ENCODE measurements around the gene PACSIN2. TPM values are rescaled to one million over a fixed set of nuclear protein-coding genes. Genes with fewer than 3 reads are reported as not detected.
A peak's percentile ranks its signal among the peaks of the same experiment; 100 is the strongest.
"Not testable (repeated sequence)": the region's sequence is repeated elsewhere in the genome, so short reads cannot be mapped to it uniquely, and the experiment has no call there.

PACSIN2 gene
- total and polyA plus RNA-seq, 7 donors = 44.2 to 126 (median 52.3) TPM

DNA sequence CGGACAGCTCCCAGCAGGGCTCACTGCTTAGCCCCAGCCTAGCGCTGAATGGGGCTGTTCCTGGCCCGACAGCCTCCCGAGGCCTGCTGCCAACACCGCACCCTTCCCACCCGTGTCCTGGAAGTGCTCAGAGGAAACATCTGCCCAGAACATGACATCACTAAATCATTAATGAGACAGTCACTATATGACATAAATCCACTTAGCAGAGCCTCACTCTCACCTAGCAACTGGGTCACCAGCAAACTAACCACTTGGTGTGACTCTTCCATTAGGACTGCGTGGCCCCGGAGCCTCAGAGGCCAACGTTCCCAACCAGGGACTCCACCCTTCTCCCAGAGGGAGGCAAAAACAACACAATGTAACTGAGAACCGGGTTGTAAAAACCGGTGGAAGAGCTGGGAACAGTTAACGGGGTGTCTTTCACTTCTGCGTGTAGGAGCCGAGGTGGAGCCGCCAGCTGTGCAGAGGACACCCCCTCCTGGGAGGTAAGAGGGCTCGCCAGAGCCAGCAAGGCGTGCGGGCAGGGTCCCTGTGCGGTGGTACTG is 21.4 kb upstream of the PACSIN2 start:
- DNase-seq = peak; percentile 83
- Histone ChIP-seq H3K27me3 (no peaks in the 10 kb centered on the region), H3K9me3 (no peaks in the 10 kb centered on the region), H3K4me1 (peaks cover 0 to 12% (median 3%) of the 10 kb centered on the region in 4 donors), H3K36me3 (no peaks in the 10 kb centered on the region), H3K27ac (peak overlapping the region in 2 of 4 donors; percentile 12 to 49), H3K4me3 (no peak overlapping the region)
- intact Hi-C loops (cut with DNase I) = no loop called here
- WGBS, 2 donors = 49 to 58% methylated on average over 19 of the region's 19 CpGs
- peak; percentile 53 to 74 (median 66) for TF ChIP-seq POLR2AphosphoS5 (IDR thresholded peaks at IDR 0.05)
- TF ChIP-seq EP300 (IDR thresholded peaks at IDR 0.05) = no peak
- TF ChIP-seq POLR2A (IDR thresholded peaks at IDR 0.05) = no peak

DNA sequence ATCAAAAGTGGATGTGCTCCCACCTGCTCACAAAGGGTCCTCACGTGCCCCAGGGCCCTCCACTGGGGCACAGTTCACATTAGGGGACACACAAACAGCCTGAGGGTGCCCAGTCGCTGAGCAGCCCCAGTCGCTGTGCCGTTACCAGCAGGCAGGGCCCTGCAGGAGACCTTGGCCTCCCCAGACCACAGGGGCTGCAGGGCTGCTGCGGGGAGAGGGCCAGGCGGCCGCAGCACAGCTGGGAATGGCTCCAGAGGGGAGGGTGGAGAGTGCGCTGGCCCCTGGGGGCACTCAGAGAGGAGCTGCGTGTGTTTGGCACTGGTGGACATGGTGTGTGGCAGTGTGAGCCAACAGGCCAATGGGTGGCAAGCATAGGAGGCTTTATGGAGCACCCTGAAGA is 20.3 kb upstream of the PACSIN2 start:
- DNase-seq = no peak
- intact Hi-C loops (cut with DNase I) = no loop called here

DNA sequence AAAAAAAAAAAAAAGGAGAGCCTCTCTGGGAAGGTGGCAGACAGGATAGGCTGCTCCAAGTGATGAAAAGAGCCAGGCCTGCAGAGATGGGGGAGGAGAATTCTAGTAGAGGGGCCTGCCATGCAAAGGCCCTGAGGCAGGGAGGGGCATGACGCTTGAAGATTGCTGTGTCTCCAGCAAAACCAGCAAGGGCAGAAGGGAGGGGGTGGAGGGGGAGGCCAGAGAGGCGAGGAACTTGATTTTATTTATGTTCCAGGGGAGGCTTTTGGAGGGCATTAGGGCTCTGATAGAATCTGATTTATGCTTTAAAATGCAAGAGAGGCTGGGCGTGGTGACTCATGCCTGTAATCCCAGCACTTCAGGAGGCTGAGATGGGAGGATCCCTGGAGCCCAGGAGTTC is 16.7 kb upstream of the PACSIN2 start:
- TF ChIP-seq POLR2A (IDR thresholded peaks at IDR 0.05) (no peak), POLR2AphosphoS5 (IDR thresholded peaks at IDR 0.05) (no peak)
- TF ChIP-seq, protein P1, sequence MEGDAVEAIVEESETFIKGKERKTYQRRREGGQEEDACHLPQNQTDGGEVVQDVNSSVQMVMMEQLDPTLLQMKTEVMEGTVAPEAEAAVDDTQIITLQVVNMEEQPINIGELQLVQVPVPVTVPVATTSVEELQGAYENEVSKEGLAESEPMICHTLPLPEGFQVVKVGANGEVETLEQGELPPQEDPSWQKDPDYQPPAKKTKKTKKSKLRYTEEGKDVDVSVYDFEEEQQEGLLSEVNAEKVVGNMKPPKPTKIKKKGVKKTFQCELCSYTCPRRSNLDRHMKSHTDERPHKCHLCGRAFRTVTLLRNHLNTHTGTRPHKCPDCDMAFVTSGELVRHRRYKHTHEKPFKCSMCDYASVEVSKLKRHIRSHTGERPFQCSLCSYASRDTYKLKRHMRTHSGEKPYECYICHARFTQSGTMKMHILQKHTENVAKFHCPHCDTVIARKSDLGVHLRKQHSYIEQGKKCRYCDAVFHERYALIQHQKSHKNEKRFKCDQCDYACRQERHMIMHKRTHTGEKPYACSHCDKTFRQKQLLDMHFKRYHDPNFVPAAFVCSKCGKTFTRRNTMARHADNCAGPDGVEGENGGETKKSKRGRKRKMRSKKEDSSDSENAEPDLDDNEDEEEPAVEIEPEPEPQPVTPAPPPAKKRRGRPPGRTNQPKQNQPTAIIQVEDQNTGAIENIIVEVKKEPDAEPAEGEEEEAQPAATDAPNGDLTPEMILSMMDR (IDR thresholded peaks at IDR 0.05) = no peak
- no peaks in the 10 kb centered on the region for H3K9me3 ChIP-seq
- intact Hi-C loops (cut with DNase I) = loop anchor here (5.0 kb wide), 3 partner anchors 124 to 249 kb away; no protein-coding TSS in a partner anchor
- no peak for DNase-seq
- H3K4me1 ChIP-seq = peaks cover 0 to 11% (median 3%) of the 10 kb centered on the region in 4 donors
- H3K4me3 ChIP-seq = no peak overlapping the region
- H3K27ac ChIP-seq = no peak overlapping the region
- WGBS, 2 donors = 77 to 91% methylated on average over 3 of the region's 3 CpGs
- no peaks in the 10 kb centered on the region for H3K27me3 ChIP-seq
- H3K36me3 ChIP-seq = no peaks in the 10 kb centered on the region

More for the DNA sequence above, 20.3 kb upstream of the PACSIN2 start:
- no peak overlapping the region for H3K27ac ChIP-seq
- no peaks in the 10 kb centered on the region for H3K27me3 ChIP-seq
- H3K36me3 ChIP-seq = no peaks in the 10 kb centered on the region
- H3K9me3 ChIP-seq = no peaks in the 10 kb centered on the region
- no peak overlapping the region for H3K4me3 ChIP-seq
- 91 to 93% methylated on average over 9 of the region's 9 CpGs for WGBS, 2 donors
- peaks cover 0 to 12% (median 3%) of the 10 kb centered on the region in 4 donors for H3K4me1 ChIP-seq
- TF ChIP-seq POLR2A (IDR thresholded peaks at IDR 0.05) (no peak), EP300 (IDR thresholded peaks at IDR 0.05) (no peak), POLR2AphosphoS5 (IDR thresholded peaks at IDR 0.05) (no peak)
- TF ChIP-seq, protein P1 (IDR thresholded peaks at IDR 0.05) = no peak

DNA sequence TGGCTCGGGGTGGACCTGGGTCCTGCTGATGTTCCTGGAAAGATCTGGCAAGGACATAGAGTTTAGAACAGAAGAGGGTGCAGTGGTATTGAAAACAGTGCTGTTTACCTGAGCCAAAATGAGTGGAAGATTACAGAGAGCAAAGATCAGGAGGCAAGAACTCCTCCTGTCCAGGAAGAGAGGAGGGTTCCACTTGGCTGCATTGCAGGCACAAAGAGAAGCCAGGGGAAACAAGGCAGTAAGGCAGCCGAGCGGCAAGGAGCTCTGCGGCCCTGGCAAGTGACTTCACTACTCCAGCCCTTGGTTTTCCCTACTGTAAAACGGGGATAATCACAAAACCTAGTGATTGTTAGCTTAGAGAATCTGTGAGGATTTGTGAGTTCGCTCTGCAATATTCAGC is 3.7 kb upstream of the PACSIN2 start:
- TF ChIP-seq EP300 (IDR thresholded peaks at IDR 0.05) (no peak), POLR2A (IDR thresholded peaks at IDR 0.05) (no peak), POLR2AphosphoS5 (IDR thresholded peaks at IDR 0.05) (no peak)
- TF ChIP-seq, protein P1 (IDR thresholded peaks at IDR 0.05) = no peak
- H3K27me3 ChIP-seq = no peaks in the 10 kb centered on the region
- 34 to 67% methylated on average over 6 of the region's 6 CpGs for WGBS, 2 donors
- DNase-seq = no peak
- H3K4me3 ChIP-seq = no peak overlapping the region
- no peaks in the 10 kb centered on the region for H3K9me3 ChIP-seq
- no peaks in the 10 kb centered on the region for H3K36me3 ChIP-seq
- peaks cover 0 to 11% (median 9%) of the 10 kb centered on the region in 4 donors for H3K4me1 ChIP-seq
- intact Hi-C loops (cut with DNase I) = loop anchor here (10.0 kb wide), 2 partner anchors 54 to 374 kb away; partner anchors contain the start of genes ATP5MGL and CYB5R3
- no peak overlapping the region for H3K27ac ChIP-seq

DNA sequence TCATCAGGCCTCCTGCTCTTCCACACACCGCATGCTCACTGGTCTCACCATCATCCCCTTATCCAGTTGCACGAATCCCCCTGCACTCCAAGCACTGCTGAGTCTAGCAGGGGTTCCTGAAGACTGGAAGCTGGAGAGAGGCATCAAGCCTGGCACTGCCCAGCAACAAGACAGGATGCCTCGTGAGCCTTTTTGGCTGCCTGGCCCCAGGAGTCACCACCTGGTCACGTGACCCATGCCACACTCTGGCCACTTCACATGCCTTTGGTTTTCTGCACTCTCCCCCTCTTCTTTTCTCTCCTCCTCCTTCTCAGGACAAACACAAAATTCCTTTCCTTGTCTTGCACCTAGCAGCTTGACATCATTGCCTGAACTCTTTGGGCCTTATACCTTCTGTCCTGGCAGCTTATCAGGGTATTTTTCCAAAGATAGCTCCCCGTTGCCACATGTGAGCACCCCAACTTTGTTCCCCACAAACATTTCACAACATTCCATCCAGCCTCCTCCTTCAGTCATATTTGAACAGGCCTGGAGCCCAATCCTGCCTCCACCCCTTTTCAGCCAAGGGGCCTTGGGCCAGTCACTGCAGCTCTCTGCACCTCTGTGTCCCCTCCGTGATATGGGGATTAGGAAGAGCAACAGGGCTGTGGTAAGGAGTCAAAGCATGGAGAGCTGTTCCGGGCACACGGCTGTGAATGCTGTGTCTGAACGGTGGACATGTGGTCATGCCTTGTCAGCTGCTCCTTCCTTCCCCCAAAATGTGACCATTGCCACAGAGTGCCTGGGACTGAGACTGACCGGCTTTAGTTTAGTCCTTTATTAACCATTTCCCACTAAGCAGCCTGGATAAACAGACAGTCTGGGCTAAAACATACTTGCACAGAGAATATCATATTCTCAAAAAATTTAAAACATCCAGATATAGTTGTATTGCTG is 2.8 kb upstream of the PACSIN2 start:
- Histone ChIP-seq H3K4me3 (no peak overlapping the region), H3K4me1 (peaks cover 0 to 19% (median 17%) of the 10 kb centered on the region in 4 donors), H3K36me3 (no peaks in the 10 kb centered on the region), H3K27me3 (no peaks in the 10 kb centered on the region), H3K27ac (no peak overlapping the region), H3K9me3 (no peaks in the 10 kb centered on the region)
- 72 to 81% methylated on average over 10 of the region's 10 CpGs for WGBS, 2 donors
- intact Hi-C loops (cut with DNase I) = loop anchor here (10.0 kb wide), 2 partner anchors 53 to 373 kb away; partner anchors contain the start of genes ATP5MGL and CYB5R3
- TF ChIP-seq POLR2AphosphoS5 (IDR thresholded peaks at IDR 0.05) = no peak
- TF ChIP-seq, protein P1 (IDR thresholded peaks at IDR 0.05) = no peak
- no peak for DNase-seq

DNA sequence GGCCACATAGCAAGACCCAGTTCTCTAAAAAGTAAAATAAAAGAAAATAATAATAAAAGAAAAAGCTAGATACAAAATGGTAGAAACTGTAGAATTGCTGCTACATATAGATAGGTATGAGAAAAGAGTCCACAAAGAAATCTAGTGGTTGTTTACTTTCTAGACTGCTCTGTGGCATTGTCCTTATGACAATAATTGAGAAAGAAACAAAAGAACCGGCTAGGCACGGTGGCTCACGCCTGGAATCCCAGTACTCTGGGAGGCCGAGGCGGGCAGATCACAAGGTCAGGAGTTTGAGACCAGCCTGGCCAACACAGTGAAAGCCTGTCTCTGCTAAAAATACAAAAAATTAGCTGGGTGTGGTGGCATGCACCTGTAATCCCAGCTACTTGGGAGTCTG is 1.2 kb upstream of the PACSIN2 start:
- not testable (repeated sequence) for H3K9me3 ChIP-seq, H3K36me3 ChIP-seq, H3K27ac ChIP-seq, H3K27me3 ChIP-seq, DNase-seq, H3K4me3 ChIP-seq
- 81 to 95% methylated on average over 5 of the region's 5 CpGs for WGBS, 2 donors
- H3K4me1 ChIP-seq = peaks cover 0 to 30% (median 26%) of the 10 kb centered on the region in 4 donors
- intact Hi-C loops (cut with DNase I) = loop anchor here (10.0 kb wide), 2 partner anchors 51 to 371 kb away; partner anchors contain the start of genes ATP5MGL and CYB5R3

All from sigmoid colon (tissue), 7 donors.